ENCODE results near the gene EIF1AX. TPM values are rescaled to one million over a fixed set of nuclear protein-coding genes. Genes with fewer than 3 reads are reported as not detected.
"Not testable (repeated sequence)": the region's sequence is repeated elsewhere in the genome, so short reads cannot be mapped to it uniquely, and the experiment has no call there.

EIF1AX gene, protein sequence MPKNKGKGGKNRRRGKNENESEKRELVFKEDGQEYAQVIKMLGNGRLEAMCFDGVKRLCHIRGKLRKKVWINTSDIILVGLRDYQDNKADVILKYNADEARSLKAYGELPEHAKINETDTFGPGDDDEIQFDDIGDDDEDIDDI
- 106 TPM for total RNA-seq

DNA sequence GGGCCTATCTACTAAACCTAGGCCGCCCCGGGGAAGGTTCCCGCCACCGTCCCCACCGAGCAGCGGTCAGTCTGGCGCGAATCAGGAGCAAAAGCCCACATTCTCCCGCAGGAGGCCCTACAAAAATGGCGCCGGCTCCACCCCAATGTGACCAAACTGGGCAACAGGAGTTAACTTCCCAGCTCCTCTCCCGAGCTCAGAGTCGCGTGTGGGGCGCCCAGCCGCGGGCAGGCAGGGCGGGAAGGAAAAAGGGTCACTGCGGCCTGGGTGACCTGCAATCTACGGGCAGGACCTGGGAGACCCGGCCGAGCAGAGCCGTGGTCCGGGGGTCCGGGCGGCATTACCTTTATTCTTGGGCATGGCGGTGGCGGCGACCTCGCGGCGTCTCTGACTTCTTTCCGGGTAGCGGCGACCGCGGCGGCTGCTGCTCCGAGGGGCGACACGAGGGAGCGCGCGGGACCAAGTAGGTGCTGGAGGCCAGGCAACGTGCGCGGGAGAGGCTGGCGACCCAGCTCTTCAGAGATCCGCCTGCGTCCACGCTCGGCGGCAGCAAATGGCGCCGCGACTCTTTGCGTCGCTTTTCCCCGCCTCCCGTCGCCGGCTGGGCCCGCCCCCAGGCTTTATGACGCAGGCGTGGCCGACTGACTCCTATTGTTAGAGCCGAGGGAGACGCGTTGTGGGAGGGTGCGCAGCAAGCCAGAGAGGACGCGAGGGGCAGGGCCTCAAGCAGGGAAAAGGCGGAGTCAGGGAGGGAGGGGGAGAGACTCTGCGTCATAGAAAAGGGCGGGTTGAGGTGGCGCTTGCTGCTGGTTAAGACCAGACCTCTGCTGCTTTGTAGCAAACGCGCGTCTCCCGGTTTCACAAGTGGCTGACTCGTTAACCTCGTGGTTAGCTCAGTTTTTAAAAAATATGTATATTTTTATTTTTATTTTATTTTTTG lies at the start of gene EIF1AX:
TSS of gene EIF1AX (minus strand) at position 558 of the 940 bp plus-strand sequence. CDS start at position 360, 198 bp downstream.
- peak; percentile 94 for DNase-seq

DNA sequence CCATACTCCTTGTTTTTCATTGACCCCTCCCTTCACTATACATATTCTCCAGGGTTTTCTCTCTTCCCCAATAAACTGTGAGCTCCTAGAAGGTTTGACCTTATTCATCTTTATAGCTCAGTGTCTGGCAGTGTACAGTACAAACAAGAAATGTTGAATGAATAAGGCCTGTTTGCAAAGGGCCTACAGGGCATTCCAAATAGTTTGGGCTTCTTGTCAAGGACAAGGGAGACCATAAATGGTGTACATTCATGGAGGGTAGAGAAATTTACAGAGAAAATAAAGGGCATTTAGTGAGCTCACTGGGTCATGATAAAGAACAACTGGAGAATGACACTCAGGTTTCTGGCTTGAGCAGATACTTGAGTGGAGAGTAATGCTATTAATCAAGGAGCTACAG lies 47.5 kb upstream of the EIF1AX start:
- no peak for DNase-seq

DNA sequence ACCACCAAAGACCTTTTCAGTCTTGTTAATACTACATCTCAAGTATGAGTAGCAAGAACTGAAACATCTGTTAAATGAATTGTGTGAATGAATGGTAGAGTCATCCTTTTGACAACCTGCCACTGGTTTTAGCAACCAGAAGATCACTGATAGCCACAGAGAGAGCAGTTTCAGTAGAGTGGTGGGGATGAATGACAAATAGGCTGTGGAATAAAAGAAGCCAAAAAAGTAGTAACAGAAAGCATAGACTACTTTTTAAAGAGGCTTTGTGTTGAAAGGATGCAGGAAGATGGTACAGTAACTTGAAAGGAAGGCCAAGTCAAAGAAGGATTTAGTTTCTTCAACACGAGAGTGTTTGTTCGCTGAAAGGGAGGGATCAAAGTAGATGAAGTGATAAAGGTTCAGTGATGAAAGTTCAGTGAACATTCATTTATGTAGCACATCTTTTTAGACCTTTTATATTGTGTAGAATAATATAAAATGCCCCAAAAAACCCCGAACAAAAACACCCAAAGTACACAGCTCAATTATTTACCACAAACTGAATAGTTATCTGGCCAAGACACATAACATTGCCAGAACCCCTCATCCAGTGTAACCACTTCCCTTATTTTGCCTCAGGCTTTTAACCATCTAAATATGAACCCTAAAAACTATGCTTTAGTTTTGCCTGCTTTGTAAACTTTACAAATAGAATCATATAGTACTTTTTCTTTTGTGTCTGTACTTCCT lies 40.1 kb upstream of the EIF1AX start:
- DNase-seq: no peak

DNA sequence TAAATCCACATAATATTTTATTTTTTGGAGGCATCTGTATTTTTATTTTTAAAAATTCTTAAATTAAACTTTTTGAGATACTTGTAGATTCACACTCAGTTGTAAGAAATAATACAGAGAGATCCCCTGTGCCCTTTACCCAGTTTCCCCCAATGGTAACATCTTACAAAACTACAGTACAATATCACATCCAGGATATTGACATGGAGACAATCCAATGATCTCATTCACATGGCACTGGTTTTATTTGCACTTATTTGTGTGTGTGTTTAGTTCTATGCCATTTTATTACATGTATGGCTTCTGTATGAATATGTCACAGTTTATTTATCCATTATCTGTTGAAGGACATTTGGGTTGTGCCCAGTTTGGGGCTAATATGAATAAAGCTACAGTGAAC lies 35.5 kb upstream of the EIF1AX start:
- no peak for DNase-seq

DNA sequence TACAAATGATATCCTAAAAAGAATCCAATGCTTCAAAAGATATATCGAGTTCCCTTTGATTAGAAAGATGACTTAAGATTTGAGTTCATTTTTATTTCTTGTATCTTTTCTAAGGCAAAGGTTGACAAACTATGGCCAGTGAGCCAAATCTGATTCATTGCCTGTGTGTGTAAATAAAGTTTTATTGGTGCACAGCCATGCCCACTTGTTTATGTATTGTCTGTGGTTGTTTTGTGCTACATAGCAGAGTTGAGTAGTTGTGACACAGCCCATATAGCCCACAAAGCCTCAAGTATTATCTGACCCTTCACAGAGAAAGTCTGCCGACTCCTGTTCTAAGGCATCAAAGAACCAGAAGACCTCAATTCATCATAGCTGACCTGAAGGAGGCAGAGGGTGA lies 32.2 kb upstream of the EIF1AX start:
- DNase-seq: no peak

DNA sequence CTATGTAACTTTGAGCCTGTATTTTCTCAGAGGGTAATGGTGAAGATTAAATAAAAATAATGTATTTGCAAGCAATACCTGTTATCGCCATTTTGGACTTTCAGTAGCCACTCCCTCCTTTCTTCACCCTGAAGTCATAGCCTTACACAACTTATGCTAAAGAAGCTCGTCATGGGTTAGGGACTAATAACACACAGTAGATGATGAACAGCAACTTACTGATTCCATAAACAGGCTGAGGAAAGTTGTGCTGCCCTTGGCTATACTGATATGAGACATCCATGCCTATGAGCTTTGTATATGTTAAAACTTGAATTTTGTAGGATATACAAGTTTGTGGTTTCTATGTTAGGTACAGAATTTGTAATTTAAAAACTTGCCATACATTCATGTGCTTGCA lies 31.7 kb upstream of the EIF1AX start:
- no peak for DNase-seq

DNA sequence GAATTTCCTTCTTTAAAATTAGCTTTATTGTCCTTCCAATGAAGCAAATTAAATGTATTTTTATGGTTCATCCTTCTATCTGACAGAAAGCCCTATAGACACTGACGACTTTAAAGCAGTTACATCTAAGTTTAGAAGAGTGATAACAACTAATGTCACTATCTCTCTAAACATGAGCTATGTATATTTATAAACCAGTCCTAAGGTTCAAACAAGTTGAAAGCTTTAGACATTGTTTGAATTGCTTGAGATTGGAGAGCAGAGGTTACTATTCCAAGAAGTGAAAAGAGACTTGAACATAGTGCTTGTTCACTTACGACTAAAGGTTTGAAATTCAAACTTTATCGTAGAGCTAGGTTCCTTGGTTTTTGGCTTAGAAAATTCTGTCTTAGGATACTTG lies 30.2 kb upstream of the EIF1AX start:
- DNase-seq: no peak

DNA sequence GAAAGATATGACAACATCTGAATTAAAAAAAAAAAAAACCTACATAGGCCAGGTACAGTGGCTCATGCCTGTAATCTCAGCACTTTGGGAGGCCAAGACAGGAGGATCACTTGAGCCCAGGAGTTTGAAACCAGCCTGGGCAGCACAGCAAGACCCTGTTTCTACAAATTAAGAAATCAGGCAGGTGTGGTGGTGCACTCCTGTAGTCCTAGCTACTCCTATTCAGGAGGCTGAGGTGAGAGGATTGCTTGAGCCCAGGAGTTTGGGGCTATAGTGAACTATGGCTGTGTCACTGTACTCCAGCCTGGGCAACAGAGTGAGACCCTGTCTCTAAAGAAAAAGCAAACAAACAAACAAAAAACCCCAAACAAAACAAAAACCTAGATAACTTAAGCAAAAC lies 20.9 kb upstream of the EIF1AX start:
- DNase-seq: not testable (repeated sequence)

DNA sequence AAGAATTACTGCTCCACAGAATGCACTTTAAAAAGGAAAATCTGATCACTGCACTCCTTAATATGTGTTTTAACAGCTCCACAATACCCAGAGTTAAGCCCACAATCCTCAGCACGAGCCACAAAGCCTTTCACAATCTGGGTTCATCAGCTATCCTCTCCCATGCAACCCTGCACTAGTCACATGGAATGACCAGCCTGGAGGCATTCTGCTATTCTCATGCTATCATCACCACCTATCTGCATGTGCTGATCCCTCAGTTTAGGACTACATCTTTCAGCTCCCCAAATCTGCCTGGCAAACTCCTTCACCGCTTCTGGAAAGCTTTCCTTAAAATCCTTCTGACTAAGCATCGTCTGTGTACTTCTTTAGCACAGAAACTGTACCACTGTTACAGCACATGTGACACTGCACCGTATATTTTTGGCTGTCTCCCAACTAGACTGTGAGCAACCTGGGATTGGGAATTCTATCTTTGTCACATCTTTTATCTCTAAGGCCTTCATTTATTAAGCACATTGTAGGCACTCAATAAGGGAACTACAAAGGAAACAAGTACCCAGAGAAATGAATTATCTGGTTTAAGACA lies 18.3 kb upstream of the EIF1AX start:
- no peak for DNase-seq

DNA sequence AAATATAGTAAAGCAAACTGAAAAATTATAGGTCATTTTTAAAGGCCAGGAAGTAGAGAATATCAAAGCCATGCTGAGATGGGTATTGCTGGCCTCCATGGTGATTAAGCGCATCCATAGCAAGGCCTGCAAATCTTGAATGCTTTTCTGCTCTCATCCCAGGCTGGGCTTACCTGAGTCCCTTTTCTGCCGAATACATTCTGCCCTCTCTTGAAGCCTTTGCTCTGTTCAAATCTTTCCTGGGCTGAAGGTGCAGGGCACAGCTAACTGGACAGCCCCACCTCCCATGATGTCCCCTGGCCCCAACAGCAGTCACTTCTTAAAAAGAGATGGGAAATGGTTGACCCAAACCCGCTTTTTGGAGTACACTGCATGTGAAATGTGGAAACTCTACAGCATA lies 10.1 kb upstream of the EIF1AX start:
- DNase-seq: no peak

DNA sequence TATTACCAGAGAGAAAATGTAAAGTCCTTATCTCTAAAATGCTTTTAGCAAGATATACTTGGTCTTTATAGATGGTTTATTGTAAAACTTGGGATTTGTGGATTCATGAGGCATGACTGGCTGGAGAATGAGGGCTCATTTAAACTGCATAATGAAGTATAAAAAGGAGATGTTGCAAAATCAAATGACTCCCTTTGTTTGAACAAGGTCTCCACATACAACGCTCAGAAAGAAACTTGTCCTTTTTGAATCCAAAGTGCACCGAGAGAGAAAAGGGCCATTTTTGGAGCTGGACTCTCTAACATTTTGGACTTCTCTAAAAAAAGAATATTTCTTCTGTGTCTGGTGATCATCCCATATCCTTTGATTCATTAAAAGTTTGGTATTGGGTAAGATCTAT lies 7.7 kb upstream of the EIF1AX start:
- no peak for DNase-seq

DNA sequence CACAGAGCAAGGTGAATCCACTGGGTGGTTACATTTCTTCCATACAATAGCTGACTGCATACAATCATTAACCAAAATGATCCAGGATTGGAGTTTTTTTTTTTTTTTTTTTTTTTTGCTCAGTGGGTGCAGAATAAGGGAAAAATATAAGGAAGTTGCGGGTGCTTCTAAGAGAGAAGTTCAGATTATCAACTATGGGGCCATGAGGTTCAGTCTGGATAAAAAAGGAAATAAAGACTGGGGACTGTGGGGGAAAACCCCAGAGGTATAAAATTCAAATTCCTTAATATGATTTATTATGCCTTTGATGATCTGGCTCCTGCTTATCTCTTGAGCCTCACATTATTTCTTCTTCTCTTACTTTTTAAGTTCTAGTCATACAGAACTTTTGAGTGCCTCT lies 5.9 kb upstream of the EIF1AX start:
- no peak for DNase-seq

DNA sequence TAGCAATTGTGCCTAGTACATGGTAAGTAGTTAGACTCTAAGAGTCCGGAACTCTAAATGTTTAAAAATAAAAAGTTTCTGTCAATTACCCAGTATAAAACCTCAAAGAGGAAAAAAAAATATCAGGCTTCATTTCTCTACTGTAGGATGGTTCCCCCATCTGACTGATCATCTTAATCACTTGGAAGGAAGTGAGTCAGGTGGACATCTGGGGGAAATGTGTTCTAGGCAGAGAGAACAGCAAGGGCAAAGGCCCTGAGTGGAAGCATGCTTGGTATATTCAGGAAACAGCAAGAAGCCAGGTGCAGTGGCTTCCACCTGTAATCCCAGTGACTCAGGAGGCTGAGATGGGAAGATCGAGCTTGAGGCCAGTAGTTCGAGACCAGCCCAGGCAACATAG lies 2.9 kb upstream of the EIF1AX start:
- DNase-seq: no peak

DNA sequence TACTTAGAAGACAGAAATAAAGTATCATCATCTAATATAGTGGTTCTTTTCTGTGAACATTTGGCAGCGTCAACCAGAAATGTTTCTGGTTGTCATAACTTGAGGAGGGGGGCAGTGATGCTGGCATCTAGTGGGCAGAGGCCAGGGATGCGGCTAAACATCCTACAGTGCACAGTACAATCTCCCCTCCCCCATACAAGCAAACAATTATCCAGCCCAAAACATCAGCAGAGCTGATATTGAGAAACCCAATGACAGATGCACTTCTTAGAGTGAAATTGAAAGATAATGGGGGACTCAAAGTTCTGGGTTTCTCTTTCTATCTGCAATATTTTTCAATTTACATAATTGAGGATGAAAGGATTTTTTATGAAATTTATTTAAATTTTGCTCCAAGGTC lies 1.9 kb upstream of the EIF1AX start:
- no peak for DNase-seq

DNA sequence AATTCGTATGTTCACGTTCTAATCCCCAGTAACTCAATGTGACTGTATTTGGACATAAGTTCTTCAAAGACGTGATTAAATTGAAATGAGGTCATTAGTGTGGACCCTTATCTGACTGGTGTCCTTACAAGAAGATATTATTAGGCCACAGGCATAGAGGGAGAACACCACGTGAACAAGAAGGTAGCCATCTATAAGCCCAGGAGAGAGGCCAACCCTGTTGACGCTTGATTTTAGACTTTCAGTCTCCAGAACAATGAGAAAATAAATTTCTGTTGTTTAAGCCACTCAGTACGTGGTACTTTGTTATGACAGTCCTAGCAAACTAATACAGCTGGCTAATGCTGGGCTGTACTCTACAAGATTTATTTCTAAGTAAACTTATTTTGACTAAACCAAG lies 1.5 kb upstream of the EIF1AX start:
- DNase-seq: no peak

DNA sequence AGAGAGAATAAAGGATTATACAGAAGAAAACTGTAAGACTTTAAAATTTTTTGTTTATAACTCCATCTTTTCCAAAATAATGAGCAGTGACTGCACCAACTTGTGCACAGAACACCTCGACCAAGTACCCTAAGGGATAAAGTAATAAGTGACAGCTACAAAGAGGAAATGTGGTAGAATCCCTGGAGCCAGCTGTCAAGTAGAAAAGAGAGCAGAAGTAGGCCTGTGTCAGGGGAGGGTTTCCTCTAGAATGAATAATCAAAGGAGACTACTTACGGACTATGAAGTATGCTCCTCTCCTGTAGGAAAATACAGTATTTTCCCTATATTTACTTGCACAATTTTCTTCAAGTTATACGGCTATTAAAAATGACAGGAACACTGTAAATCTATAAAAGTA lies 1.2 kb downstream of the EIF1AX start:
- no peak for DNase-seq

DNA sequence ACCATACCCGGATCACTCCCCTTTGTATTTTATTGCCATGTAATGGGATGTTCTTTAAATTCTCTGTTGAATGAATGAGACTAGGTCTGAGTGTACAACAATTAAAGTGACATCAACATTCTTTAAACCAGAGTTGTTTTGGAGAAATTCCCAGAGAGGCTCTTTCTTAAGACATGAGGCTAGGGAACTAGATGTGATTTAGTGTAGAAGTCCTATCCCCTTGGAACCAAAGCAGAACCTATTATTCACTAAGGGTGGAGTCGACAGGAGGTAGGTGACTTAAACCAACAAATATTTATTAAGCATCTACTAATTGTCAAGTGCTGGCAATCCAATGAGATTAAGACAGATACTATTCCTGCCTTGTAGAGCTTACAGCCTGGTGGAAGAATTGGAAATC lies 1.7 kb downstream of the EIF1AX start:
- no peak for DNase-seq

DNA sequence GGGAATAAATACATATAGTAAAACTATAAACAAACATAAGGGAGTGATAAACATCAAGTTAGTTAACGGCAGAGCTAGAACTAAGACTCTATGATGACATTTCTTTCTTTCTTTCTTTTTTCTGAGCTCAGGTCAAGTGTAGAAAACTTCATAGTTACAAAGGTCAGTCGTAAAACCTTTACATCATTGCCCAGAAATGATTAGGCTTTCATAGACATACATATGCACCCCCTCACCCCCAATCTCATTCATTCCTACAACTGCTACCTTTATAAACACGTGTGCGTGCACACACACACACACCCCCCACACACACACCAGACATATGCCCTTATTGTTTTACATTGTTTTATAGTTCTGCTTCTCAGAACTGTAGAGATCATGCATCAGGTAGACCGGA lies 5.7 kb downstream of the EIF1AX start:
- DNase-seq: no peak

DNA sequence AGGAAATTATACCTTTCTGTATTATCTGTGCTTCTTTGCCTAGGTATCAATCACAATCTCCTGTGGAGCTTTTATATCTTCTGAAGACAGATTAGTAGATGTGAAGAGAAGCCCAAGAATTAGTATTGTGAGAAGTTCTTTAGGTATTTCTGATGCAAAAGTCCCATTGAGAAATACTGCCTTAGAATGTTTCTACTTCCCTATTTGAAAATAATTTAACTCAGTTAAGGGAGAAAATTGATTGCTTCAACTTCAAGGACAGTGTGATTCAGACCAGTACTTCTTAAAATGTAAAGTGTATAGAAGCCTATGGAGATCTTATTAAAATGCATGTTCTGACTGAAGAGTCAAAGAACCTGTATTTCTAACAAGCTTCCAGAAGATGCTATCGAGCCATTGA lies 9.0 kb downstream of the EIF1AX start:
- DNase-seq: no peak

DNA sequence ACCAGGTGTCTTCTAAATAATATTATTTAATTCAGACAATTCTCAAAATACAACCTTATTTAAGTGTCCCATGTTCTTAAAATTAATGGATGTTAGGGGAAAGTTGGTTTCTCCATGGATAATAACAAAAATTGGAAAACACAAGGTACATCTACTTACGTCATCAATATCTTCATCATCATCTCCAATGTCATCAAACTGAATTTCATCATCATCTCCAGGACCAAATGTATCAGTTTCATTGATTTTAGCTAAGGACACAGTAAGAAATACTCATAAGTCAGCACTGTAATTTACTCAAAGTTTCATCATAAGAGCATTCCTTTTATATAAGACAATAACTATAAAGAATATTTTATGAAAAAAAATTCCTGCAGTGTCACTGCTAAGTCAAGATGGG lies 11.3 kb downstream of the EIF1AX start:
- DNase-seq: no peak

DNA sequence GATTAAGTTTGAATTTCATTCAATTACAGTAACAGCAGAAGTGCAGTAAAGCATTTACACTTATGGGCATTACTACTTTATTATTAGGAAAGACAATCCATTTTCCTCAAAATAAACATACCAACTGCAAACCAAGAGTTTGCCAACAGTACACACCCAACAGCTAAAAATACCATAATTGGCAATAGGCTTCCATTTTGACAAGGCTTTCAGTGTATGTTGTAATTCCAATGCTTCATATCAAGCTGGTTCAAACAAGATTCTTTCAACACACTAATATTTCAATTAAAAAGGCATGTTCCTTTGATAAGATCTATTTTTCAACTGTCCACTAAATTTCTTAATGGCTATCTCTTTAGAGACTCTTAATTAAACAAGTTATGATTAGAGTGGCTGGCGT lies 12.1 kb downstream of the EIF1AX start:
- DNase-seq: no peak

DNA sequence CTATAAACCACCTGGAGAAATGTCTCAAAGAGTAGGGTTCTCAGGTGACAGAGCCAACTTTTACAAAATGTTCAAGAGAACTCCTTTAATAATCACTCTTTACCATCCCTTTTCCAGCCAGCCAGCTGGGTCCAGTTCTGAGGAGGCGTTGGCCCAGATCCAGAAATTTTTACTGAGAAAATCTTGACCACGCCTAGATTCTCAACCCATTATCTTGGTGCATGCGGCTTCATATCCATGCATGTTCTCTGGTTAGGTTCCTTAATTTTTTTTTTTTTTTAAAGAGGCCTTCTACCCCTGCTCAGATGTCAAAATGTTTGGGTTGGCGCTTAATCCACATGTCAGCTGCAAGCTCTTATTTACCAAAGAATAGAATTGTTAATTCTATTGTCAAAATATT lies 13.0 kb downstream of the EIF1AX start:
- no peak for DNase-seq

DNA sequence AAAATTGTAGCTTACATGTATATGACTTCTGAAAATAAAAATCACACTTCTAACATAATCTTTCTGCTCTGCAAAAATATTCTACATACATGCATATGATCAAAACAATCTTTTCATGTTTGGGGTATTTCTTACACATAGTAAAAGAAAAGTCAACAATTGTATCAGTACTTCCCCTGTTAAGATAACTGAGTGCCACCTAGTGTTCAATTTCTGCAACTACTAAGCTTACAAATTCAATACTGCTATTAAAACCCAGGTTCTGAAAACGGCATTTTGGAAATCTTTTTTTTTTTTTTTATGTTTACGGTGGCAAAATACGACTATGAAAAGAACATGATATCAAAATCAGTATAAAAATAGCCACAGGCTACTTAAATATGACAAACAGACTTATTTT lies 14.2 kb downstream of the EIF1AX start:
- not testable (repeated sequence) for DNase-seq

All from occipital lobe (tissue), 2 donors.